OCI-LY3 (cell line): ENCODE measurements around the gene XRCC4.

Experiments used
- H2AFZ ChIP-seq: fragments of 200-600, 300-600 bp; shearing (Covaris generic); 2 replicates; pipeline ENCODE4 v1.6.0; 2014; ENCODE audit warnings: antibody characterized with exemption, low read depth, low read length
- H3K27ac ChIP-seq: fragments of 200-600, 300-600 bp; sonication (generic); 2 replicates; pipeline ENCODE4 v1.5.1; 2014; ENCODE audit warnings: mild to moderate bottlenecking, low read length, moderate library complexity, mixed read lengths
- H3K27me3 ChIP-seq: fragments of 200-600, 300-600 bp; sonication (generic); 2 replicates; pipeline ENCODE4 v1.6.1; 2014; ENCODE audit warnings: low read depth, low read length, mixed read lengths
- H3K36me3 ChIP-seq: fragments of 200-600, 300-600 bp; sonication (generic); replicated peaks from 2 replicates; pipeline ENCODE3; 2014; ENCODE audit warnings: low read depth, low read length, mixed read lengths
- H3K4me1 ChIP-seq: fragments of 300-600, 200-600 bp; sonication (generic); 2 replicates; pipeline ENCODE4 v1.6.1; 2014; ENCODE audit warnings: low read length, mixed read lengths
- H3K4me2 ChIP-seq: fragments of 200-600, 300-600 bp; sonication (generic); 2 replicates; pipeline ENCODE4 v1.6.1; 2014; ENCODE audit warnings: low read length, mixed read lengths
- H3K4me3 ChIP-seq: fragments of 300-600, 200-600 bp; sonication (generic); 2 replicates; pipeline ENCODE4 v1.5.1; 2014; ENCODE audit warnings: antibody characterized with exemption, mild to moderate bottlenecking, low read length, moderate library complexity
- H3K79me2 ChIP-seq: fragments of 300-600, 200-600 bp; shearing (Covaris generic); 2 replicates; pipeline ENCODE4 v1.6.1; 2014; ENCODE audit warnings: mild to moderate bottlenecking, low read length, mixed read lengths
- H3K9ac ChIP-seq: fragments of 300-600, 200-600 bp; shearing (Covaris generic); 2 replicates; pipeline ENCODE4 v1.6.0; 2014; ENCODE audit warnings: mild to moderate bottlenecking, low read length, moderate library complexity
- H3K9me3 ChIP-seq: fragments of 200-600, 300-600 bp; shearing (Covaris generic); 2 replicates; pipeline ENCODE4 v1.6.1; 2014; ENCODE audit warnings: low read length, mixed read lengths; ENCODE audit not compliant: insufficient read depth
- H4K20me1 ChIP-seq: fragments of 200-600, 300-600 bp; sonication (generic); 2 replicates; pipeline ENCODE4 v1.6.1; 2016; ENCODE audit warnings: low read length, mixed read lengths; ENCODE audit not compliant: insufficient read depth
- EZH2phosphoT487 ChIP-seq: fragments of 200-600 bp; shearing (Covaris generic); IDR thresholded peaks from 2 replicates; pipeline ENCODE4 v1.6.1; 2018; ENCODE audit warnings: antibody characterized with exemption, mixed run types, low read depth
- TF ChIP-seq, protein P1 (sequence below): fragments of 200-600, 300-600 bp; sonication (generic); IDR thresholded peaks from 2 replicates; pipeline ENCODE4 v1.5.1; 2014; ENCODE audit warnings: antibody characterized with exemption, low read length, low read depth

The XRCC4 gene

DNA sequence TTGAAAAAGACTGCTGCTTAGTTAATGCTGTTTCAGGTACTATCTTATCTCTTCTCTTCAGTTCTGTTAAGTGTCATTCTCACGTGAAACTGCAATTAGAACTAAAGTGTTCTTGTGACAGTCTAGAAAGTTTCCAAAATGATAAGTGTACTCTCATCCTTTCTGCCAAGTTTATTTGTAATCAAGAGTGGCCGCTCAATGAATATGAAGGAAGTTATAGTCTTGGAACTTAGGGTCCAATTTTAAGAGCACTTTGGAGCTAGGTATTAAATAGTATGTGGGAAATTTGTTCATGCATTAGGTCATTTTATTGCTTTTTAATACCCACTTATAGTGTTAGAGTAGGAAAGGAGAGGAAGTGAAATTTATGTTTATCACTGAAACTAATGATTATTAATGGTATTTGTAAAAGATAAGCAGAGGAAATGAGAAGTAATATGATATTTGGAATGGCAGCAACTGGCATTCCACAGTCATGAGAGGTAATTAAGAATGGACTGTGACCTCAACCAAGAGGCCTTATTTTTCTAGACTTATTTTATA lies 20.4 kb downstream of the XRCC4 start:
- H3K27ac ChIP-seq = no peak overlapping the region
- no peaks in the 10 kb centered on the region; the same call in 1 of the 2 replicates for H3K4me1 ChIP-seq

GRCh38 chr5:83099001-83099400 lies 21.7 kb downstream of the XRCC4 start:
- Histone ChIP-seq H3K4me3 (no peak overlapping the region), H3K36me3 (no peaks in the 10 kb centered on the region), H3K4me2 (no peak overlapping the region), H3K27ac (no peak overlapping the region), H3K9me3 (no peaks in the 10 kb centered on the region), H3K79me2 (no peaks in the 10 kb centered on the region), H3K9ac (no peak overlapping the region), H3K27me3 (no peaks in the 10 kb centered on the region), H4K20me1 (no peaks in the 10 kb centered on the region), H3K4me1 (no peaks in the 10 kb centered on the region; the same call in 1 of the 2 replicates), H2AFZ (no peak overlapping the region)
- no peak for TF ChIP-seq EZH2phosphoT487
- TF ChIP-seq, protein P1, sequence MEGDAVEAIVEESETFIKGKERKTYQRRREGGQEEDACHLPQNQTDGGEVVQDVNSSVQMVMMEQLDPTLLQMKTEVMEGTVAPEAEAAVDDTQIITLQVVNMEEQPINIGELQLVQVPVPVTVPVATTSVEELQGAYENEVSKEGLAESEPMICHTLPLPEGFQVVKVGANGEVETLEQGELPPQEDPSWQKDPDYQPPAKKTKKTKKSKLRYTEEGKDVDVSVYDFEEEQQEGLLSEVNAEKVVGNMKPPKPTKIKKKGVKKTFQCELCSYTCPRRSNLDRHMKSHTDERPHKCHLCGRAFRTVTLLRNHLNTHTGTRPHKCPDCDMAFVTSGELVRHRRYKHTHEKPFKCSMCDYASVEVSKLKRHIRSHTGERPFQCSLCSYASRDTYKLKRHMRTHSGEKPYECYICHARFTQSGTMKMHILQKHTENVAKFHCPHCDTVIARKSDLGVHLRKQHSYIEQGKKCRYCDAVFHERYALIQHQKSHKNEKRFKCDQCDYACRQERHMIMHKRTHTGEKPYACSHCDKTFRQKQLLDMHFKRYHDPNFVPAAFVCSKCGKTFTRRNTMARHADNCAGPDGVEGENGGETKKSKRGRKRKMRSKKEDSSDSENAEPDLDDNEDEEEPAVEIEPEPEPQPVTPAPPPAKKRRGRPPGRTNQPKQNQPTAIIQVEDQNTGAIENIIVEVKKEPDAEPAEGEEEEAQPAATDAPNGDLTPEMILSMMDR = no peak

More for the DNA sequence above, 20.4 kb downstream of the XRCC4 start:
- no peaks in the 10 kb centered on the region for H3K27me3 ChIP-seq
- H3K4me2 ChIP-seq = no peak overlapping the region
- no peak overlapping the region for H3K4me3 ChIP-seq
- TF ChIP-seq, protein P1 = no peak
- TF ChIP-seq EZH2phosphoT487 = no peak
- H2AFZ ChIP-seq = no peak overlapping the region
- peaks cover 5% of the 10 kb centered on the region for H3K36me3 ChIP-seq
- H3K9me3 ChIP-seq = peaks cover 7% of the 10 kb centered on the region; the same call in 1 of the 2 replicates
- H3K9ac ChIP-seq = no peak overlapping the region
- H3K79me2 ChIP-seq = no peaks in the 10 kb centered on the region
- H4K20me1 ChIP-seq = no peaks in the 10 kb centered on the region

- Histone ChIP-seq H3K9me3 (no peaks in the 10 kb centered on the region), H3K4me3 (no peak overlapping the region), H3K9ac (no peak overlapping the region), H3K4me1 (no peaks in the 10 kb centered on the region; the same call in 1 of the 2 replicates), H2AFZ (no peak overlapping the region), H3K27me3 (no peaks in the 10 kb centered on the region), H3K27ac (no peak overlapping the region), H3K79me2 (no peaks in the 10 kb centered on the region), H3K36me3 (no peaks in the 10 kb centered on the region), H3K4me2 (no peak overlapping the region), H4K20me1 (no peaks in the 10 kb centered on the region)
- TF ChIP-seq, protein P1 = no peak
- no peak for TF ChIP-seq EZH2phosphoT487
These were observed 22.1 kb downstream of the XRCC4 start for GRCh38 chr5:83099445-83099844.

GRCh38 chr5:83101514-83101913 lies 24.2 kb downstream of the XRCC4 start:
- Histone ChIP-seq H3K9me3 (no peaks in the 10 kb centered on the region), H4K20me1 (no peaks in the 10 kb centered on the region), H3K27me3 (no peaks in the 10 kb centered on the region), H2AFZ (no peak overlapping the region), H3K4me2 (no peak overlapping the region), H3K4me3 (no peak overlapping the region), H3K36me3 (no peaks in the 10 kb centered on the region), H3K27ac (no peak overlapping the region), H3K79me2 (no peaks in the 10 kb centered on the region), H3K9ac (no peak overlapping the region), H3K4me1 (no peaks in the 10 kb centered on the region; the same call in 1 of the 2 replicates)
- TF ChIP-seq, protein P1 = no peak
- no peak for TF ChIP-seq EZH2phosphoT487
